HG03139 (cell line): ENCODE data around the gene DLEU7.

ENCODE experiments used
- ATAC-seq: cut with Tn5 transposase; IDR thresholded peaks from one replicate; pipeline ENCODE4 v1.9.1; 2021; ENCODE audit not compliant: unreplicated experiment

The DLEU7 gene

GRCh38 chr13:50843257-50844083 lies at the start of gene DLEU7:
Gene DLEU7 (minus strand): TSS chr13:50843692. CDS start chr13:50843646, 46 bp downstream.
- ATAC-seq: no peak

GRCh38 chr13:50892210-50892944 lies 48.9 kb upstream of the DLEU7 start:
- no peak for ATAC-seq

GRCh38 chr13:50891206-50891605 lies 47.7 kb upstream of the DLEU7 start:
- ATAC-seq: no peak

GRCh38 chr13:50889317-50889716 lies 45.8 kb upstream of the DLEU7 start:
- no peak for ATAC-seq

DNA sequence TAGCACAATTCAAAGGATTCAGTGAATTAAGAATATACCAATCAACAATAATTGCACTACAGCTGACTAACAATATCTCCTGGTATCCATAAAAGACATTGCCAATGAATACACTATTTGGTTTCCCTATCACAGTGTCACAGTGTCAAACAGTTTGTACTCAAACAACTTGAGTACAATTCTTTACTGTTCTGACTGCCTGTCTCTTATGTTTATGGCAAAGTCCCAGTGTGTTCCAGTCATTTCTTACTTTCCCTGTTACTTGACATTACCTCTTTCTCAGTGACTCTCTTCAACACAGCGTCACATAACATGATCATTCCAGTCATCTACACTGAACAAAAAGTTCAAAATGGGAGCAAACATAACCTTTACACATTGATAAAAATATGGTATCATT lies 44.9 kb upstream of the DLEU7 start:
- ATAC-seq: no peak

DNA sequence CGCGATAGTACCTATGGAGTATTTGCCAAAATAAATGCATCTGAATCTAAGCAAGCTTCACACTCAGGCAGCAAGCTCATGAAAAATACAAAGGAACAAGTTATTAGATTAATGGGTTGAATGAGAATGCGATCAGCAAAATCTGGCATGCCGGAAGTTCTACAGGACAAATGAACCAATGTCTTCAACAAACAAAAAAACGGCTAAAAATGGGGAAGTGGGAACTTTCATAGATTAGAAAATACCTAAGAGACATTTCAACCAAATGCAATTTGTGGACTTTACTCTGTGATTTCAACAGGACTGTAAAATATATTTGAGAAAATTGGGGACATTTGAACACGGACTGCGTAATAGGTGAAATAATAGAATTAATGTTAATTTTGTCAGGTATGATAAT lies 43.7 kb upstream of the DLEU7 start:
- ATAC-seq: no peak

GRCh38 chr13:50884265-50884664 lies 40.8 kb upstream of the DLEU7 start:
- no peak for ATAC-seq

GRCh38 chr13:50883728-50884127 lies 40.2 kb upstream of the DLEU7 start:
- no peak for ATAC-seq

GRCh38 chr13:50882816-50883435 lies 39.4 kb upstream of the DLEU7 start:
- no peak for ATAC-seq

DNA sequence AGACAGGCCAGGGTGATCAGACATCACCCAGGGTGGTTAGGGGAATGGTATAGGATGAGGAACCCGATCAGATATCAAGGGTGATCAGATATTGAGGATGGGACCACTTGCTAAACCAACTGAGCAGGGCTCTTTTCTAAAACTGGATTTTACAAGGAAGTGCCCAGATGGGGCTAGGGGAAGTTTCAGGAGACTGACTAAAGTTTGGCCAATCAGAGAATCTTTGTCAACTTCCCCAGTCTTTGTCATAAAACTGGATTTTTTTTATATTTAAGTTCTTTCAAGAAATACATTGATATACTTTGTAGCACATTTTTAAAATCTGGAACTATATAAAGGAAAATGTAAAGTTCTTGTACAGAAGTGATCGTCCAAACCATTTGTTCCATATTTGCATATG lies 30.5 kb upstream of the DLEU7 start:
- no peak for ATAC-seq

- no peak for ATAC-seq
Measured at GRCh38 chr13:50873467-50873866, 30.0 kb upstream of the DLEU7 start.

DNA sequence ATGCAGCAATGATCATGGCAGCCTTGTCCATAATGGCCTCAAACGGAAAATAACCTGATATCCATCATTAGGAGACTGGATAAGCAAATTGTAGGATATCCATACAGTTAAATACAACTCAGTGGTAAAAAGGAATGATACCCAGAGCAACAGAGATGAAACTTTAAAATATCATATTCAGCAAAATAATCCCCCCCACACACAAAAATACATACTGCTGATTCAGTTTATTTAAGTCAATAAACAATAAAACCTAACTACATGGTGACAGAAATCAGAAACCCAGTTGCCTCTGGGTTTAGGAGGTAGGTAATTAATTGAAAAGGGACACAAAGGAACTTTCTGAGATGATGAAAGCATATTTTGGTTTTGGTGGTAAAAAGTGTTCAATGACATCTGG lies 27.9 kb upstream of the DLEU7 start:
- no peak for ATAC-seq

- no peak for ATAC-seq
Measured at GRCh38 chr13:50867637-50867945, 24.1 kb upstream of the DLEU7 start.

GRCh38 chr13:50866817-50867636 lies 23.5 kb upstream of the DLEU7 start:
- ATAC-seq: no peak

DNA sequence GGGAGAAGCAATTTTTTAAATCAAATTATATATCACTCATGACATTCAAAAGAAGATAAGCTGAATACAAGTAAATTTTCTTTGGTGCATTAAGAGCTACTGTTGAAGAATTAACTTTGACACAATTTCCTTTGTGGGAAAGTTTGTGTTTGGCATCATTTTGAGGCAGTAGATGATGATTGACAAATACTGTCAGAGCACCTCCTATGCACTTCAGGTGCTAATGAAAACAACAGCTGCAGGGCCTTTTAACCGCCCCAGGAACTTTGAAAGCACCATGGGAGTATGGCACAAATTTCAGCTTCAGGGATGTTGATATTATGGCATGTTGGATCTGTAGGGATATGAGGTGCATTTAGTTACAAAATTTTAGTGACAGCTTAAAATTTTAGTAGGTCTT lies 21.0 kb upstream of the DLEU7 start:
- ATAC-seq: no peak

DNA sequence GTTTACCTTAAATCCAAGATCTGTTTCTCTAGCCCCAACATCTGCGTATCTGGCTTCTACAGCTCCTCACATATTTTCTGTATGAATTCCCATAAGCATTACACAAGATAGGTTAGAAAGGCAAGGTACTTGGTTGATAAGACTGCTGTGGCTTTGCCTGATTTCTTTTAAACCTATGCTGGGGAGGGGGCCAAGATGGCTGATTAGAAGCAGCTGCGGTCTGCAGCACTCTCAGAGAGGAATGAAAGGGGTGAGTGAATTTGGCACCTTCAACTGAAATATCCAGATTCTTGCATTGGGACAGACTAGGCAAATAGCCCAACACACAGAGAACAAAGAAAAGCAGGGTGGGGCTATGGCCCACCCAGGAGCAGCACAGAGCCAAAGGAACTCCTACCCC lies 12.2 kb upstream of the DLEU7 start:
- ATAC-seq: no peak

- ATAC-seq: no peak
Measured at GRCh38 chr13:50850445-50850844, 7.0 kb upstream of the DLEU7 start.

- no peak for ATAC-seq
Measured at GRCh38 chr13:50847501-50847900, 4.0 kb upstream of the DLEU7 start.

DNA sequence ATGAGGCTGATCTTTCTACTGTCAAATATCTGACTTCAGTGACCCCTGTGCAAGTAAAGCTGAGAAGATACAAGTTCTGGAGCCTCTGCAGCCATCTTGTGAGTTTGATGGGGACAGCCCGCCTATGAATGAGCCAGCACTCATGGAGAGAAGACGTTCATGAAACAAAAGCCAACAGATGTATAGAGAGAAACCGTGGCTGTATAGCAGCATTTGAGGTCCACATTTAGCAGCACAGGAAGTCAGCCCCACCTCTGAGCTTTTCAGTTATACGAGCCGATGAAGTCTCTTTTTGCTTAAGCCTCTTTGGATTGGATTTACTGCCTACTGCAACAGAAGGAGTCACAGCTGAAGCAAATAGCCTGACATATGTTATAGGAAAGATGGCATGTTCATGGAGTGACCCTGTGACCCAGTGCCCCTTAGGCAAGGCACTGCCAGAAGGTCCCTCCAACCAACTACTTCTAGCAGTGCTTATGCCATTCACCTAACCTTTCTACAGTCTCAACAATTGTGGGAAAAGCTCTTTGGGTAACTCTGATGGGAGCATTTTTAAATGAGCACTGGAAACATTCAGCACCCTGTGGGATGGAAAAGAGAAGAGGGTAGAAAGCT lies 3.5 kb upstream of the DLEU7 start:
- no peak for ATAC-seq

DNA sequence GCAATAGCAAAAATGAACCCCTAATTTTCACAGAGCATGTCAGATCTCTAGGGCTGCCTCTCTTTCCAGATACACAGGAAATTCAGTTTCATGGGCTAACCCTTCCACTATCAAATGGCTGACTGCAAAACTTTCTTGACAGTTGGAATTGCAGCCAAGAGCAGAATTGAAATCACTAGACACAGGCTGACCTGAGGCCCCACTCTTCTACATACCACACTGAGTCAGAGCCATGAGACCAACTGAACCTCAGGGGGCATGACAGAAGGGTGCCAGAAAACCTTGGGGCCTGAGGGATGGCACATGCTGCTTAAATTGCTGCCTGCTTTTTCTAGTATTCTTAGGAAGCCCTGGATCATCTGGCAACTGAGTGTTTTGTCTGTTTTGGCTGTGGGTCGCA lies 1.7 kb upstream of the DLEU7 start:
- ATAC-seq: no peak
